GM04504 (cell line): ENCODE data around the gene RXYLT1.
"Not testable (repeated sequence)": the region's sequence is repeated elsewhere in the genome, so short reads cannot be mapped to it uniquely, and the experiment has no call there.

ENCODE experiments used
- DNase-seq: peaks from one replicate; pipeline ENCODE4 v3.0.0-alpha.2; 2012; ENCODE audit warnings: low read depth

The RXYLT1 gene

DNA sequence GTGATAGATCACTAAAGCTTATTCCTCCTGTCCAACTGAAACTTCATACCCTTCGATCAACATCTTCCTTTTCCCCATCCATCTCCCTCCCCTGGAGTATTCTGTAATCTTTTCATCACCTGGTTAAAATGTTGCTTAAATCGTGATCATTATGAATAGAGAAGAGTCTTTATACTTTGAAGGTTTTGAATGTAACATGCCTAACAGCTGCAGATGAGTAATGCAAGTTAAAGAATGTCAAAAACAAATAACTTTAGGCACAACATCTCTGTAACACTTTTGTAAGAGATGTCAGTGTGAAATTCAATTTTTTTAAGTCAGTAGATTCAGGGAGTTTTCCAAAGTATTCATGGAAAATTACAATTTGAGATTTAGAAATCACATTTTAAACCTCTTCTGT is 25.0 kb downstream of the RXYLT1 start:
- DNase-seq = no peak

DNA sequence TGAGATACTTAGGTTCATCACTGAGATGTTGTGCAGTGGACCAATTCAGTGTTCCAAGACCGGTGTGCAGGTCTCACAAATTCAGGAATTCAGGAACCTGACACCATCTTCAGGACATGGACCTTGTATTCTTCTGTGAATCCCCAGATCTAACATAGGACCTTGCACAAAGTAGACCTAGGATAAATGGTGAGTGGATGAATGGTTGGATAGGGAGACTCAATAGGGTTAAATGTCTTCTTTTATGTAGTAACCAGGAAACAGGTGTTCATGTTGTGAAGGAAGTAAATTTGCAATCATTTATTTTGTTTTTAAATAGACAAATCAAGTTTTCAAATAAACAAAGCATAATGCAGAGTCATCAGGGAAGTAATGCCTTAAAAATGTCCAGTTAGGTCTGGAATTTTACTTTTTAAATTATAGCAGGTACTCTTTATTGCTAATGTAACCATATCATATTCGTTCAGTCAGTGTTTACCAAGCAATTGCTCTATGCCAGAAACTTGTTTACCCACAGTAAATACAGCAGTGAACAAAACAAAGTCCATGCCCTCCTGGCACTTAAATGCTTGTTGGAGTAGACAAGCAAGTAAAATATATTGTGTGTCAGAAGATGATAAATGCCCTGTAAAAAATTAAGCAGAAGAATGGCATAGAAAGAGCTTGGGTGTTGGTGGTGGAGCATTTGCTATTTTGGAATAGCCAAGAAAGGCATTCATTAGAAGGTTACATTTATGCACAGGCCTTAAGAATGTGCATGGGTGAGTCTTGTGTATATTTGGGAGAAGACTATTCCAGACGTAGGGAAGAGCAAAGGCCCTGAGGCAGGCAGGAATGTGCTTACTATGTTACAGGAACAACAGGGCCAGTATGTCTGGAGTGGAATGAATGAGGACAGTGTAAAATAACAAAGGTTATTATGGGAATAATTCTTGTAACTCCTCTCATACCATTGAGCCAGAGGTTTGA is 26.3 kb downstream of the RXYLT1 start:
- no peak for DNase-seq

DNA sequence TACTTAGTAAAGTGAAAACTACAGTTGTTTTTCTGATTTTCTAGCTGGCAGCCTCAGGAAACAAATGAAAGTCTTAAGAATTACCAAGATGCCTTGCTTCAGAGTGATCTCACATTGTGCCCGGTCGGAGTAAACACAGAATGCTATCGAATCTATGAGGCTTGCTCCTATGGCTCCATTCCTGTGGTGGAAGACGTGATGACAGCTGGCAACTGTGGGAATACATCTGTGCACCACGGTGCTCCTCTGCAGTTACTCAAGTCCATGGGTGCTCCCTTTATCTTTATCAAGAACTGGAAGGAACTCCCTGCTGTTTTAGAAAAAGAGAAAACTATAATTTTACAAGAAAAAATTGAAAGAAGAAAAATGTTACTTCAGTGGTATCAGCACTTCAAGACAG is 28.9 kb downstream of the RXYLT1 start:
- DNase-seq = no peak

DNA sequence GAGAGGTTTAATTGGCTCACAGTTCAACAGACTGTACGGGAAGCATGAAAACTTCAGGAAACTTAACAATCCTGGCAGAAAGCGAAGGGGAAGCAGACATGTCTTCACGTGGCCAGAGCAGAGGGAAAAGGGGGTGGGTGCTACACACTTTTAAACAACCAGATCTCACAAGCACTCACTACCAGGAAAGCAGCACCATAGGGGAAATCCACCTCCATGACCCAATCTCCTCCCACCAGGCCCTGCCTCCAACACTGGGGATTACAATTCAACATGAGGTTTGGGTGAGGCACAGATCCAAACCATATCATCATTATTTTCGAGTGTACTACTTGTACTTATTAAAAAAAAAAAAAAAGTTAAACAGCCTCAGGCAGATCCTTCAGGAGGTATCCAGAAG is 29.9 kb downstream of the RXYLT1 start:
- DNase-seq = no peak

DNA sequence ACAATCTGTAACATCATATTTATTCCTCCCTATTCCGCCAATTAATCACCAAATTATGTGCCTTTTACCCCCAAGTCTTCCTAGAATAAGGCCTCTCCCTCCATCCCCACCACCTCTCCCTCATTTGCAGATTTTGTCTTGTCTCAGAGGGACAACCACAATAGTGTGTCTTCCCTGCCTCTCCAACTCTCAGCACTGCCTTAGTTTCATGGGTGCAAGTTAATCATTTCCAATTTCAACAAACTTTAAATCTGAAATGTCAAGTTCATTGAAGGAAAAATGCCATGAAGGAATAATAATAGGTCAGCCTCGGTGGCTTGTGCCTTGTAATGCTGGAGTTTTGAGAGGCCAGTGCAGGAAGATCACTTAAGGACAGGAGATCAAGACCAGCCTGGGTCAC is 31.6 kb downstream of the RXYLT1 start:
- no peak for DNase-seq

DNA sequence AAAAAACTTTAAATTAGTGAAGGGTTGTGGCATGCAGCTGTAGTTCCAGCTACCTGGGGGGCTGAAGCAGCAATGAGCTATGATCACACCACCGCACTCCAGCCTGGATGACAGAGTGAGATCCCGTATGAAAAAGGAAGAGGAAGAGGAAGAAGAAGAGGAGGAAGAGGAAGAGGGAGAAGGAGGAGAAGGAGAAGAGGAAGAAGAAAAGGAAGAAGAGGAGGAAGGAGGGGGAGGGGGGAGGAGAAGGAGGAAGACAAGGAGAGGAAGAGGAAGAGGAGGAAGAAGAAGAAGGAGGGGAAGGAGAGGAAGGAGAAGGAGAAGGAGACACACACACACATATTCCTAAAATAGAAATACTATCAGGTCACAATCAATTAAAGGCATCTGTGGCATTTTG is 32.0 kb downstream of the RXYLT1 start:
- no peak for DNase-seq

DNA sequence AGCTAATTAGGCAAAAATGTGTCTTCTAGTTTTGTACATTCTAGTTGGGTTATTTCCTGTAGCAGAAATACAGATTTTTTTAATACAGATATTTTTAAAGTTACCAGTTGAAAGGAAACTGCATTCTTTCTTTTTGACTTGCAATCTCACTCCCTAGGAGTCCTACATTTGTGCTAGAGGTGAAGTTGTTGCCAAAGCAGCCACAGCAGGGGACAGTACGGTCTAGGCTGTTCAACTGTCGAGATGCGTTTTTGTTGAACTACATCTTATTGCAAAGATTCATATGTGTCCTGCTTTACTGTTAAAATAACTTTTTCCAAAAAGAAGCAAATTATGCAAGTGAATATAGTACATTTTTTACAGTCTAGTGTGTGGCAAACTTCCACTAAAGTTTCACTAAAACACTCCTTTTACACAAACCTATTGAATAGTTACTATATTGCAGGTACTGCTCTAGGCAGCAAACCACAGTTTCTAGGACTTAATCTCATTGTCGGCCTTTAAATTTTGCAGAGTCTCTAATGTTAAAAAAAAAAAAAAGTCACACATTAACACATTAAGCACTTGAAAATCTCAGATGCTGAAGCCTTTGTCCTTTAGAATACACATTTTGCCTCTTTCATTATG is 34.5 kb downstream of the RXYLT1 start:
- no peak for DNase-seq

DNA sequence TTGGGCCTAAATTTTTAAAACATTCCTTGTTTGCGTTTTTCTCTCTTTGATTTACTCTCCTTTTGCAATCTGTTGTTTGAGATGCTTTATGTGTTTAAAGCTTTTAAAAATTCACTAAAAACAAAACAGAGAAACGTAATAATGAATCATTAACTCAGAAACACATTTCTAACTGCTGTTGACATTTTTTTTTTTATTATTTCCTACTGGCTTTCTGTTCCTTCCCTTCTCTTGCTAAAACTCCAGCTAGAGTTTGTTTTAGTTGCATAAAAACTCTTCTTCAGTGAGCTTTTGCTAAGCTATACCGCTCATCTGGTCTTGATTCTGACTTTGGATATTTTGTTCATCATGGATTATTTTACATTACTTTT is 35.8 kb downstream of the RXYLT1 start:
- no peak for DNase-seq

DNA sequence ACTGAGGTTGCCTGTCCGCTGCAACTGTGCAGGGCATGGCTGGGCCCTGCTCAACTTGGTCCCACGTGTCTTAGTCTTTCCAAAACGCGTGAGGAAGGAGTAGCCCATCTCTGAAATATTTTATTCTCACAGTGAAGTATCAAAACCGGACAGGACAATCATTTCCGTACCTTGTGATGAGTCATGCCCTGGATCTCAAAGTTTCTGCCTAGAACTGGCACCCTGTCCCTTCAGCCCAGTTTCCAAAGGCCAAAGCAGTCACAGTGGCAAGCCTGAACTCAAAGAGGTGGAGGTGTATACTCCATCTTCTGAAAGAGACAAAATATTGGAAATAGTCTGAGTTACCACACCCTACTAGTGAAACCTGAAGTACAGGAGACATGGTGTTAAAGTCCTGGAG is 36.3 kb downstream of the RXYLT1 start:
- DNase-seq = no peak

DNA sequence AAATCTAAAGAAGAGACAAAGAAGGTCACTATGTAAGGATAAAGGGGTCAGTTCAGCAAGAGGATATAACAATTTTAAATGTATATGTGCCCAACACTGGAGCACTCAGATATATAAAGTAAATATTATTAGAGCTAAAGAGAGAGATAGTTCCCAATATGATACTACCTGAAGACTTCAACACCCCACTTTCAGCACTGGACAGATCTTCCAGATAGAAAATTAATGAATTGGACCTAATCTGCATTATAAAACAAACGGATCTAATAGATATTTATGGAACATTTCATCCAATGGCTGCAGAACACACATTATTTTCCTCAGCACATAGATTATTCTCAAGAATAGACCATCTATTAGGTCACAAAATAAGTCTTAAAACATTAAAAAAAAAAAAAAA is 40.7 kb downstream of the RXYLT1 start:
- no peak for DNase-seq

DNA sequence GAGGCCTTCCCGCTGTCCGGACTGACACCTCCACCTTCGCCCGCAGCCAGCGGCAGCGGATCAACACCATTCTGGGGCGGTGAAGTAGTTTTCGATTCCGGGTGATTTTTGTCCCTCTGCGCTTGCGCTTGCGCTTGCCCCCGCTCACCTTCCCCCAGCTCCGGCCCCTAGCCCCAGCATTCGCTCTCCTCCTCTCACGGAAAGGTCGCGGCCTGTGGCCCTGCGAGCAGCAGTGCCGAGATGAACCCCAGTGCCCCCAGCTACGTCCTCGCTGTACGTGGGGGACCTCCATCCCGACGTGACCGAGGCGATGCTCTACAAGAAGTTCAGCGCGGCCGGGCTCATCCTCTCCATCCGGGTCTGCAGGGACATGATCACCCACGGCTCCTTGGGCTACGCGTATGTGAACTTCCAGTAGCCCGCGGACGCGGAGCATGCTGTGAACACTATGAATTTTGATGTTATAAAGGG is 42.1 kb downstream of the RXYLT1 start:
- no peak for DNase-seq

DNA sequence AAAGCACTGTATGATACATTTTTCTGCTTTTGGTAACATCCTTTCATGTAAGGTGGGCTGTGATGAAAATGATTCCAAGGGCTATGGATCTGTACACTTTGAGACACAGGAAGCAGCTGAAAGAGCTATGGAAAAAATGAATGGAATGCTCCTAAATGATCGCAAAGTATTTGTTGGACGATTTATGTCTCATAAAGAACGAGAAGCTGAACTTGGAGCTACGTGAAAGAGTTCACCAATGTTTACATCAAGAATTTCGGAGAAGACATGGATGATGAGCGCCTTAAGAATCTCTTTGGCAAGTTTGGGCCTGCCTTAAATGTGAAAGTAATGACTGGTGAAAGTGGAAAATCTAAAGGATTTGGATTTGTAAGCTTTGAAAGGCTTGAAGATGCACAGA is 42.6 kb downstream of the RXYLT1 start:
- no peak for DNase-seq

DNA sequence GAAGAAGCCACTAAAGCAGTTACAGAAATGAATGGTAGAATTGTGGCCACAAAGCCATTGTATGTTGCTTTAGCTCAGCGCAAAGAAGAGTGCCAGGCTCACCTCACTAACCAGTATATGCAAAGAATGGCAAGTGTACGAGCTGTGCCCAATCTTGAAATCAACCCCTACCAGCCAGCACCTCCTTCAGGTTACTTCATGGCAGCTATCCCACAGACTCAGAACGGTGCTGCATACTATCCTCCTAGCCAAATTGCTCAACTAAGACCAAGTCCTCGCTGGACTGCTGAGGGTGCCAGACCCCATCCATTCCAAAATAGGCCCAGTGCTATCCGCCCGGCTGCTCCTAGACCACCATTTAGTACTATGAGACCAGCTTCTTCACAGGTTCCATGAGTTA is 43.3 kb downstream of the RXYLT1 start:
- no peak for DNase-seq

DNA sequence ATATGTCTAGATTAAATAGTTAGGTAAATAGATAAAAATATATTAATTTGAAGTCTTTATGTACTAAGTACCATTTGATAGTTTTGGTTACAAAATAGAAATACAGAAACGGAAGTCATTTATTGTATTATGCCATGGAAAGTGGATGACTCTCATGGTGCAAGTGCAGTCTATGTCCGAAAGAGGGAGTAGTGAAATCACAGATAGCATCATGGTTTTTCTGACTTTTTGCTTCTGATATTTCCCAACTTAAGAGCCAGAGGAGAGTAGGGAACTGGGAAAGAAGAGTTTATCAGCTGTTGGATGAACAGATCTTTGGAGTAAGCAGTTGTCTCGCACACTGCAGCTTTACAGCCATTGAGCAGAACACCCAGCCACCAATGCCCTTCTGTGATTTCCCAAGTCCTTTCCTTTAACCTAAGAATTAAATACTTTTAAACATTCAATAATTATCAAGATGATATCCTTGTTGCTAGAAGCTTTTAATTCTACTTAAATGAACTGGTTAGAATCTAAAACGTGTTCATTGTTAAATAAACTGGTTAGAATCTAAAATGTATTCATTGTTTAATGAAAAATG is 46.4 kb downstream of the RXYLT1 start:
- DNase-seq = peak; percentile 40

DNA sequence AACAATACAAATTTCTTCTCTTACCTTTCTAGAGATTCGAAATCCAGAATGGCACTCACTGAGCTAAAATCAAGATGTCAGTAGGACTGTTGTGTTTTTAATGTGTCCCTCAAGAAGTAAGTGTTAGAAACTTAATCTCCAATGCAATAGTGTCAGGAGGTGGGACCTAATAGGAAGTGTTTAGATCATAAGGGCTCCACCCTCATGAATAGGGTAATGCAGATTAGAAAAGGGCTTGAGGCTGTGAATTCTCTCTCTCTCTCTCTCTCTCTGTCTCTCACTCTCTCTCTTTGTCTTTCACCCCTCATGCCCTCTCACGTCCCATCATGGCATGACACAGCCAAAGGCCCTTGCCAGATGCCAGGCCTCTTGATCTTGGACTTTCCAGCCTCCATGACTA is 49.2 kb downstream of the RXYLT1 start:
- DNase-seq = no peak

DNA sequence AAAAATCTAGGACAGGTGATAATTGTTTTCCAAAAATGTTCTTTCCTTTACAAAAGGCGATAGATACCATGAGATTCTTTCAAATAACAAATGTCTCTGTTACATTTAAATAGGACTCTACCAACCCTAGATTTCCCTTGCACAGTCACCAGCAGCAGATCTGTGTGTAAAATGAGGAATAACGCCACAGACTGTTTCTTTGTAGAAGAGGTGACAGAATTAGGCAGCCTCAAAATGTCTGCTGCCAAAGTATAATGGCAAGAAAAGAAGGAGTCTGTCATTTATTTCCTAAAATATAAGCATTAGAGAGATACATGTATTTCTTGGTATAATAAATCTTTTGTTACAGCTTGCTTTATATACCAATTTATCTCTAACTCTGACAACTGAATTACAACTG is 56.3 kb downstream of the RXYLT1 start:
- no peak for DNase-seq

DNA sequence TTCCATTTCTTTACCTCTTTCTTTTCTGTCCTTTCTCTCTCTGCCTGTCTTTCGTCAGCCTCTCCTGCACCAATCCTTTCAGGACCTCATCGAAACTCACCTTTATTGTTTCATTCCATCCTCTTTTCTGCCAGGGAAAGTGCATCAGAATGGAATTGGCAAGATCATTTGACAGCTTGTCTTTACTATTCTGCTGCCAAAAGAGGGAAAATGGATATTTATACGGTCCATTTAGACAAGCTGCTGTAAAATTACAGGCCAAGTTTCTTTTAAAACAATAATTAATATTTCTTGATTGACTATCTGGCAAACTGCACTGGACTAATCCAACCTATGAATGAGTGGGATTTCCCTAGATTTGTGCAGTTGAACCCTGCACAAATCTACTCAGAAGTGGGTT is 57.2 kb downstream of the RXYLT1 start:
- no peak for DNase-seq

DNA sequence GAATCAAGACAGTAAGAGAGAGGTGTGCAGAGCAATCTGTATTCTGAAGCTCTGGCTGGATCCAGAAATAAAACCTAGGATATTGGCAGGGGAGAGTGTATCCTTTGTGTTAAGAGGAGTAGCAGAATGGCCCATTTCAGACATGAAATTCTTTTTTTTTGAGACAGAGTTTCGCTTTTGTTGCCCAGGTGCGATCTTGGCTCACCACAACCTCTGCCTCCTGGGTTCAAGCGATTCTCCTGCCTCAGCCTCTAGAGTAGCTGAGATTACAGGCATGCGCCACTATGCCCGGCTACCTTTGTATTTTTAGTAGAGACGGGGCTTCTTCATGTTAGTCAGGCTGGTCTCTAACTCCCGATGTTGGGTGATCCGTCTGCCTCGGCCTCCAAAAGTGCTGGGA is 58.7 kb downstream of the RXYLT1 start:
- no peak for DNase-seq

DNA sequence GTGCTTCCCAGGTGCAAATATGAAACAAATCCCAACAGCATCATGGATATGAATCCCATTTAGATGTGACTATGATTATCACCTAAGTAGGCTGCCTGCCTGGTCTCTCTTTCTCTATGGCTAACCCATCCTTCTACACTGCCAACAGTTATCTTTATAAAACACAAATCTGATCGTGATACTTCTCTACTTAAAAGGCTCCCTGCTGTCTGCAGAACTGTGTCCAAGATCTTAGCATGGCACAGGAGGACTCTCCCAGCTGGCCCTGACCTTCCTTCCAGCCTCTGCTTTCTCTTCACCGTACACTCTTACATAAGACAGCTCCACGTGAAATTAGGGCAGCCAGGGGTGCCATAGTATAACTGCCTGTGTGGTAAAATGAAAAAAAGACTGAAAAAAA is 61.3 kb downstream of the RXYLT1 start:
- DNase-seq = no peak

DNA sequence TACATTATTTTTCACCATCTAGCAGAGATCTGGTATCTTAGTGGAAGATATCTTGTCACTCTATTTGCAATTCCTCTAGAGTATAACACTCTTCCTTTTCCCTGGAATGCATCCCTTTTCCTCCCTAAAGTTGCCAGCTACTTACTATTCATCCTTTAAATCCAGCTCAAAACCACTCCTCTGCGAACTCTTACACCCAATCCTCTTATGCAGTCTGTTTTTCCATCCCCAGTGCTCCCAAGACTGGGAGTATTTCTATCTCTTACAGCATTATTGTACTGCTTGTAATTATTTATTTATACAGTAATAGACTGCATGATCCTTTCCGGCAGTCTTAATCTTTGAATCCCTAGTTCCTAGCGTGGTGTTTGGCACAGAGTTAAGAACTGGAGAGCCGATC is 61.9 kb downstream of the RXYLT1 start:
- DNase-seq = no peak

DNA sequence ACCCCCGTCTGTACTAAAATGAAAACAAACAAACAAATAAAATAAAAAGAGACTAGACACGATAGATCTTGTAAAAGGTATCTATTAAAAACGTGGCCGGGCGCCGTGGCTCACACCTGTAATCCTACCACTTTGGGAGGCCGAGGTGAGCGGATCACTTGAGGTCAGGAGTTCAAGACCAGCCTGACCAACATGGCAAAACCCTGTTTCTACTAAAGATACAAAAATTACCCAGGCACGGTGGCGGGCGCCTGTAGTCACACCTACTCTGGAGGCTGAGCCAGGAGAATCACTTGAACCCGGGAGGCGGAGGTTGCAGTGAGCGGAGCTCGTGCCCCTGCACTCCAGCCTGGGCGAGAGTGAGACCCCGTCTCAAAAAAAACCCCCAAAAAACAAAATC is 63.0 kb downstream of the RXYLT1 start:
- not testable (repeated sequence) for DNase-seq

DNA sequence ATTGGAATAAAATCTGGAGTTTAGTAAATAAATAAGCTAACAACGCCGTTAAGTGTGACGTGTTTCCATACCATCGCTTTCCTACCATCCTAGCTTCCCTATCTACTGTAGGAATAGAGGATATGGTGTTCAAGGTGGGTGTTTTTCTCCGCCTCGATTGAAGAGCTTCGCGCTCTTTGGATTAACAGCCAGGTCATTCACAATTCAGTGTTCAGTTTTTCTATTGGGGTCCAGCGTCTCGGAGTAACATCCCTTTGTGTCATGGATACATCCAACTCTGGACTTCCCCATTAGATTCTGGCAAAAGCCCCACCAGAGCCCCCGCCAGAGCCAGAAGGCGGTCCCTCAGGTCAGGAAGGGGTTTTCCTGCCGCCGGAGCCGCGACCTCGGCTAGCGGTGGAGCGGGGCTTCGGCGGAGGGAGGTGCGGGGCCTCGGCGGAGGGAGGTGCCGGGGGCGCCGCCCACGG is 63.6 kb downstream of the RXYLT1 start:
- no peak for DNase-seq

DNA sequence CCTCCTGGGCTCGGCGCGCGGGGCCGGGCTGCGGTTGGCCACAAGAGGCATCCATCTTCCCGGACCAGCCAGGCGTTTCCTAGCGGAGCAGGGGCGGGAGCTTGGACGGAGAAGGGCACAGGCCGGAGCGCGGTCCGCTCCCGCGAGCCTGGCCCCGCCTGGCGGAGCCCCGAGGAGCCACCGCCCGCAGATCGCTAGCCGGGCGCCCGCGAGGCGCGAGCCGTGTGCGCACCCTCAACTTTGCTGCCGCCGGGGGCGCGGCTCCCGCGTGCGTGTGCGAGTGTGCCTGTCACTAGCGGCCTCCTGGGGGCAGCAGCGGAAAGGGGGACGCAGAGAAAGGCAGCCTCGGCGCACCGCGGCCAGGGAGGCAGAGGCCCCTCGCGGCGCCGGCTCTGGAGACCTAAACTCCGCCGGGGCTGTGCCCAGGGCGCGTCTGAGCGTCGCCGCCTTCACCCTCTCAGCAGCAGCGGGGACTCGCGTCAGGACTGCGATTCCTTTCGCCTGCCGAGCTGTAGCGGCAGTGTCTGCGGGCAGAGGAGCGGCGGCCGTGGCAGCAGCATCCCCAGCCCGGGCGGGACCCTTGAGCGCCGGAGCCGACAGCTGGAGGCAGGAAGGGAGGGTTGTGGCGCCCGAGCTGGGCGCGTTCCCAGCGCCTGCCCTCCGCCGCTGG is 64.1 kb downstream of the RXYLT1 start:
- peak; percentile 94 for DNase-seq
